ENCODE data around the gene HS1BP3.

- TF ChIP-seq CTCF (IDR thresholded peaks at IDR 0.05 in 8 of 11, conservative IDR thresholded peaks at IDR 0.05 in 3 of 11) (no peak), POLR2A (IDR thresholded peaks at IDR 0.05) (no peak)
Measured at GRCh38 chr2:20603791-20604190, 47.1 kb downstream of the HS1BP3 start.

All from spleen (tissue), 7 donors.